ENCODE data around the gene KMO.

GRCh38 chr1:241612533-241613477 lies 80.6 kb downstream of the KMO start:
- TF ChIP-seq CTCF (conservative IDR thresholded peaks at IDR 0.05; ENCODE audit: low read depth in 2 of 2) (no peak), POLR2AphosphoS5 (IDR thresholded peaks at IDR 0.05; ENCODE audit: low read depth) (no peak), EZH2 (IDR thresholded peaks at IDR 0.05; ENCODE audit: low read depth, unreplicated experiment) (no peak)
- TF ChIP-seq, protein P1, sequence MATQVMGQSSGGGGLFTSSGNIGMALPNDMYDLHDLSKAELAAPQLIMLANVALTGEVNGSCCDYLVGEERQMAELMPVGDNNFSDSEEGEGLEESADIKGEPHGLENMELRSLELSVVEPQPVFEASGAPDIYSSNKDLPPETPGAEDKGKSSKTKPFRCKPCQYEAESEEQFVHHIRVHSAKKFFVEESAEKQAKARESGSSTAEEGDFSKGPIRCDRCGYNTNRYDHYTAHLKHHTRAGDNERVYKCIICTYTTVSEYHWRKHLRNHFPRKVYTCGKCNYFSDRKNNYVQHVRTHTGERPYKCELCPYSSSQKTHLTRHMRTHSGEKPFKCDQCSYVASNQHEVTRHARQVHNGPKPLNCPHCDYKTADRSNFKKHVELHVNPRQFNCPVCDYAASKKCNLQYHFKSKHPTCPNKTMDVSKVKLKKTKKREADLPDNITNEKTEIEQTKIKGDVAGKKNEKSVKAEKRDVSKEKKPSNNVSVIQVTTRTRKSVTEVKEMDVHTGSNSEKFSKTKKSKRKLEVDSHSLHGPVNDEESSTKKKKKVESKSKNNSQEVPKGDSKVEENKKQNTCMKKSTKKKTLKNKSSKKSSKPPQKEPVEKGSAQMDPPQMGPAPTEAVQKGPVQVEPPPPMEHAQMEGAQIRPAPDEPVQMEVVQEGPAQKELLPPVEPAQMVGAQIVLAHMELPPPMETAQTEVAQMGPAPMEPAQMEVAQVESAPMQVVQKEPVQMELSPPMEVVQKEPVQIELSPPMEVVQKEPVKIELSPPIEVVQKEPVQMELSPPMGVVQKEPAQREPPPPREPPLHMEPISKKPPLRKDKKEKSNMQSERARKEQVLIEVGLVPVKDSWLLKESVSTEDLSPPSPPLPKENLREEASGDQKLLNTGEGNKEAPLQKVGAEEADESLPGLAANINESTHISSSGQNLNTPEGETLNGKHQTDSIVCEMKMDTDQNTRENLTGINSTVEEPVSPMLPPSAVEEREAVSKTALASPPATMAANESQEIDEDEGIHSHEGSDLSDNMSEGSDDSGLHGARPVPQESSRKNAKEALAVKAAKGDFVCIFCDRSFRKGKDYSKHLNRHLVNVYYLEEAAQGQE (IDR thresholded peaks at IDR 0.05; ENCODE audit: unreplicated experiment), result no peak

All from GM23338 (cell line).